ENCODE measurements around the gene OSBPL1A.

The OSBPL1A gene

GRCh38 chr18:24300703-24301102, 96.9 kb downstream of the OSBPL1A start:
- H3K27me3 ChIP-seq (replicated peaks in 2 of 5; ENCODE audit: control insufficient read depth in 4 of 5, insufficient read depth in 5 of 5, low read length in 4 of 5): no peaks in the 10 kb centered on the region
- H3K27ac ChIP-seq (ENCODE audit: insufficient read depth in 1 of 2, low read depth in 1 of 2, low read length in 2 of 2, poor library complexity in 1 of 2, severe bottlenecking in 2 of 2): no peak overlapping the region
- ChIA-PET CTCF (no interaction called here), POLR2A (no interaction called here)
- no peak overlapping the region for H3K4me3 ChIP-seq (ENCODE audit: control insufficient read depth in 1 of 7, extremely low read depth in 1 of 7, insufficient read depth in 4 of 7, low read depth in 2 of 7, low read length in 6 of 7)
- H3K9me3 ChIP-seq (ENCODE audit: control extremely low read depth in 1 of 5, control insufficient read depth in 4 of 5, insufficient read depth in 2 of 5, low read depth in 1 of 5, low read length in 4 of 5): peaks cover 0 to 3% (median 0%) of the 10 kb centered on the region in 5 experiments
- H3K36me3 ChIP-seq (ENCODE audit: control insufficient read depth in 4 of 4, insufficient read depth in 4 of 4, low read length in 3 of 4): peaks cover 13 to 38% (median 21%) of the 10 kb centered on the region in 4 experiments
- DNase-seq: no peak
- H3K4me1 ChIP-seq (ENCODE audit: control extremely low read depth in 1 of 4, control insufficient read depth in 4 of 4, insufficient read depth in 4 of 4, low read length in 3 of 4): peaks cover 0 to 7% (median 2%) of the 10 kb centered on the region in 4 experiments
- 79% methylated on average over 2 of the region's 3 CpGs for WGBS (ENCODE audit: insufficient coverage)

- Histone ChIP-seq H3K36me3 (ENCODE audit: control insufficient read depth in 4 of 4, insufficient read depth in 4 of 4, low read length in 3 of 4) (peaks cover 0 to 17% (median 14%) of the 10 kb centered on the region in 4 experiments), H3K4me3 (ENCODE audit: control insufficient read depth in 1 of 7, extremely low read depth in 1 of 7, insufficient read depth in 4 of 7, low read depth in 2 of 7, low read length in 6 of 7) (no peak overlapping the region), H3K27ac (ENCODE audit: insufficient read depth in 1 of 2, low read depth in 1 of 2, low read length in 2 of 2, poor library complexity in 1 of 2, severe bottlenecking in 2 of 2) (no peak overlapping the region), H3K9me3 (ENCODE audit: control extremely low read depth in 1 of 5, control insufficient read depth in 4 of 5, insufficient read depth in 2 of 5, low read depth in 1 of 5, low read length in 4 of 5) (no peaks in the 10 kb centered on the region), H3K27me3 (replicated peaks in 2 of 5; ENCODE audit: control insufficient read depth in 4 of 5, insufficient read depth in 5 of 5, low read length in 4 of 5) (no peaks in the 10 kb centered on the region), H3K4me1 (ENCODE audit: control extremely low read depth in 1 of 4, control insufficient read depth in 4 of 4, insufficient read depth in 4 of 4, low read length in 3 of 4) (peaks cover 0 to 7% (median 2%) of the 10 kb centered on the region in 4 experiments)
- WGBS (ENCODE audit: insufficient coverage): 100% methylated on average over 1 of the region's 3 CpGs
- POLR2A ChIA-PET: no interaction called here
- DNase-seq: peak in 2 of 3 donors; percentile 44 to 58
- CTCF ChIA-PET: no interaction called here
Measured at GRCh38 chr18:24296276-24296675, 101.3 kb downstream of the OSBPL1A start.

GRCh38 chr18:24293254-24293653, 104.4 kb downstream of the OSBPL1A start:
- Histone ChIP-seq H3K27me3 (replicated peaks in 2 of 5; ENCODE audit: control insufficient read depth in 4 of 5, insufficient read depth in 5 of 5, low read length in 4 of 5) (no peaks in the 10 kb centered on the region), H3K4me3 (ENCODE audit: control insufficient read depth in 1 of 7, extremely low read depth in 1 of 7, insufficient read depth in 4 of 7, low read depth in 2 of 7, low read length in 6 of 7) (no peak overlapping the region), H3K36me3 (ENCODE audit: control insufficient read depth in 4 of 4, insufficient read depth in 4 of 4, low read length in 3 of 4) (no peaks in the 10 kb centered on the region), H3K4me1 (ENCODE audit: control extremely low read depth in 1 of 4, control insufficient read depth in 4 of 4, insufficient read depth in 4 of 4, low read length in 3 of 4) (peaks cover 0 to 7% (median 2%) of the 10 kb centered on the region in 4 experiments), H3K27ac (ENCODE audit: insufficient read depth in 1 of 2, low read depth in 1 of 2, low read length in 2 of 2, poor library complexity in 1 of 2, severe bottlenecking in 2 of 2) (no peak overlapping the region), H3K9me3 (ENCODE audit: control extremely low read depth in 1 of 5, control insufficient read depth in 4 of 5, insufficient read depth in 2 of 5, low read depth in 1 of 5, low read length in 4 of 5) (no peaks in the 10 kb centered on the region)
- POLR2A ChIA-PET: no interaction called here
- DNase-seq: no peak
- 97% methylated on average over 12 of the region's 12 CpGs for WGBS (ENCODE audit: insufficient coverage)
- CTCF ChIA-PET: no interaction called here

- ChIA-PET CTCF (interaction anchor here (0.6 kb wide), 1 partner anchor 29 kb away, joined by 3 read pairs; no protein-coding TSS in a partner anchor), POLR2A (no interaction called here)
- WGBS (ENCODE audit: insufficient coverage): 100% methylated on average over 2 of the region's 3 CpGs
- no peak for DNase-seq
- Histone ChIP-seq H3K4me3 (ENCODE audit: control insufficient read depth in 1 of 7, extremely low read depth in 1 of 7, insufficient read depth in 4 of 7, low read depth in 2 of 7, low read length in 6 of 7) (no peak overlapping the region), H3K36me3 (ENCODE audit: control insufficient read depth in 4 of 4, insufficient read depth in 4 of 4, low read length in 3 of 4) (peaks cover 0 to 4% (median 2%) of the 10 kb centered on the region in 4 experiments), H3K9me3 (ENCODE audit: control extremely low read depth in 1 of 5, control insufficient read depth in 4 of 5, insufficient read depth in 2 of 5, low read depth in 1 of 5, low read length in 4 of 5) (no peaks in the 10 kb centered on the region), H3K27me3 (replicated peaks in 2 of 5; ENCODE audit: control insufficient read depth in 4 of 5, insufficient read depth in 5 of 5, low read length in 4 of 5) (no peaks in the 10 kb centered on the region), H3K27ac (ENCODE audit: insufficient read depth in 1 of 2, low read depth in 1 of 2, low read length in 2 of 2, poor library complexity in 1 of 2, severe bottlenecking in 2 of 2) (no peak overlapping the region), H3K4me1 (ENCODE audit: control extremely low read depth in 1 of 4, control insufficient read depth in 4 of 4, insufficient read depth in 4 of 4, low read length in 3 of 4) (peaks cover 0 to 7% (median 2%) of the 10 kb centered on the region in 4 experiments)
Measured at GRCh38 chr18:24278591-24278990, 119.0 kb downstream of the OSBPL1A start.

- Histone ChIP-seq H3K4me1 (ENCODE audit: control extremely low read depth in 1 of 4, control insufficient read depth in 4 of 4, insufficient read depth in 4 of 4, low read length in 3 of 4) (peaks cover 0 to 7% (median 2%) of the 10 kb centered on the region in 4 experiments), H3K27ac (ENCODE audit: insufficient read depth in 1 of 2, low read depth in 1 of 2, low read length in 2 of 2, poor library complexity in 1 of 2, severe bottlenecking in 2 of 2) (no peak overlapping the region), H3K27me3 (replicated peaks in 2 of 5; ENCODE audit: control insufficient read depth in 4 of 5, insufficient read depth in 5 of 5, low read length in 4 of 5) (no peaks in the 10 kb centered on the region), H3K4me3 (ENCODE audit: control insufficient read depth in 1 of 7, extremely low read depth in 1 of 7, insufficient read depth in 4 of 7, low read depth in 2 of 7, low read length in 6 of 7) (no peak overlapping the region), H3K36me3 (ENCODE audit: control insufficient read depth in 4 of 4, insufficient read depth in 4 of 4, low read length in 3 of 4) (peaks cover 0 to 4% (median under 1%) of the 10 kb centered on the region in 4 experiments), H3K9me3 (ENCODE audit: control extremely low read depth in 1 of 5, control insufficient read depth in 4 of 5, insufficient read depth in 2 of 5, low read depth in 1 of 5, low read length in 4 of 5) (no peaks in the 10 kb centered on the region)
- WGBS (ENCODE audit: insufficient coverage): 100% methylated on average over 2 of the region's 4 CpGs
- DNase-seq: no peak
- ChIA-PET POLR2A (no interaction called here), CTCF (no interaction called here)
Measured at GRCh38 chr18:24277516-24278195, 120.0 kb downstream of the OSBPL1A start.

GRCh38 chr18:24276994-24277393, 120.6 kb downstream of the OSBPL1A start:
- CTCF ChIA-PET: no interaction called here
- no peak for DNase-seq
- peaks cover 0 to 12% (median 6%) of the 10 kb centered on the region in 4 experiments for H3K4me1 ChIP-seq (ENCODE audit: control extremely low read depth in 1 of 4, control insufficient read depth in 4 of 4, insufficient read depth in 4 of 4, low read length in 3 of 4)
- H3K27ac ChIP-seq (ENCODE audit: insufficient read depth in 1 of 2, low read depth in 1 of 2, low read length in 2 of 2, poor library complexity in 1 of 2, severe bottlenecking in 2 of 2): no peak overlapping the region
- POLR2A ChIA-PET: no interaction called here
- H3K27me3 ChIP-seq (replicated peaks in 2 of 5; ENCODE audit: control insufficient read depth in 4 of 5, insufficient read depth in 5 of 5, low read length in 4 of 5): no peaks in the 10 kb centered on the region
- H3K4me3 ChIP-seq (ENCODE audit: control insufficient read depth in 1 of 7, extremely low read depth in 1 of 7, insufficient read depth in 4 of 7, low read depth in 2 of 7, low read length in 6 of 7): no peak overlapping the region
- no peaks in the 10 kb centered on the region for H3K9me3 ChIP-seq (ENCODE audit: control extremely low read depth in 1 of 5, control insufficient read depth in 4 of 5, insufficient read depth in 2 of 5, low read depth in 1 of 5, low read length in 4 of 5)
- peaks cover 0 to 4% (median 0%) of the 10 kb centered on the region in 4 experiments for H3K36me3 ChIP-seq (ENCODE audit: control insufficient read depth in 4 of 4, insufficient read depth in 4 of 4, low read length in 3 of 4)

GRCh38 chr18:24274837-24275236, 122.8 kb downstream of the OSBPL1A start:
- peaks cover 0 to 4% (median 0%) of the 10 kb centered on the region in 4 experiments for H3K36me3 ChIP-seq (ENCODE audit: control insufficient read depth in 4 of 4, insufficient read depth in 4 of 4, low read length in 3 of 4)
- peak overlapping the region in 1 of 7 experiments; percentile 6 for H3K4me3 ChIP-seq (ENCODE audit: control insufficient read depth in 1 of 7, extremely low read depth in 1 of 7, insufficient read depth in 4 of 7, low read depth in 2 of 7, low read length in 6 of 7)
- H3K27me3 ChIP-seq (replicated peaks in 2 of 5; ENCODE audit: control insufficient read depth in 4 of 5, insufficient read depth in 5 of 5, low read length in 4 of 5): peaks cover 0 to 6% (median 0%) of the 10 kb centered on the region in 5 experiments
- H3K27ac ChIP-seq (ENCODE audit: insufficient read depth in 1 of 2, low read depth in 1 of 2, low read length in 2 of 2, poor library complexity in 1 of 2, severe bottlenecking in 2 of 2): no peak overlapping the region
- H3K9me3 ChIP-seq (ENCODE audit: control extremely low read depth in 1 of 5, control insufficient read depth in 4 of 5, insufficient read depth in 2 of 5, low read depth in 1 of 5, low read length in 4 of 5): no peaks in the 10 kb centered on the region
- peaks cover 4 to 18% (median 9%) of the 10 kb centered on the region in 4 experiments for H3K4me1 ChIP-seq (ENCODE audit: control extremely low read depth in 1 of 4, control insufficient read depth in 4 of 4, insufficient read depth in 4 of 4, low read length in 3 of 4)
- 14% methylated on average over 3 of the region's 3 CpGs for WGBS (ENCODE audit: insufficient coverage)
- peak in 2 of 3 donors; percentile 32 to 37 for DNase-seq
- CTCF ChIA-PET: interaction anchor here (1.0 kb wide), 1 partner anchor 25 kb away, joined by 5 read pairs; no protein-coding TSS in a partner anchor
- POLR2A ChIA-PET: interaction anchor here (0.6 kb wide), 1 partner anchor 1014 kb away, joined by 7 read pairs; no protein-coding TSS in a partner anchor
